Activated CD8-positive, alpha-beta memory T cell treated with anti-CD3 and anti-CD28 coated beads for 24 hours (primary cell): ENCODE data around the gene HIBADH.
"Not testable (repeated sequence)": the region's sequence is repeated elsewhere in the genome, so short reads cannot be mapped to it uniquely, and the experiment has no call there.

ENCODE experiments used
- DNase-seq: peaks from one replicate; pipeline ENCODE4 v3.0.0-alpha.2; 2020

The HIBADH gene

DNA sequence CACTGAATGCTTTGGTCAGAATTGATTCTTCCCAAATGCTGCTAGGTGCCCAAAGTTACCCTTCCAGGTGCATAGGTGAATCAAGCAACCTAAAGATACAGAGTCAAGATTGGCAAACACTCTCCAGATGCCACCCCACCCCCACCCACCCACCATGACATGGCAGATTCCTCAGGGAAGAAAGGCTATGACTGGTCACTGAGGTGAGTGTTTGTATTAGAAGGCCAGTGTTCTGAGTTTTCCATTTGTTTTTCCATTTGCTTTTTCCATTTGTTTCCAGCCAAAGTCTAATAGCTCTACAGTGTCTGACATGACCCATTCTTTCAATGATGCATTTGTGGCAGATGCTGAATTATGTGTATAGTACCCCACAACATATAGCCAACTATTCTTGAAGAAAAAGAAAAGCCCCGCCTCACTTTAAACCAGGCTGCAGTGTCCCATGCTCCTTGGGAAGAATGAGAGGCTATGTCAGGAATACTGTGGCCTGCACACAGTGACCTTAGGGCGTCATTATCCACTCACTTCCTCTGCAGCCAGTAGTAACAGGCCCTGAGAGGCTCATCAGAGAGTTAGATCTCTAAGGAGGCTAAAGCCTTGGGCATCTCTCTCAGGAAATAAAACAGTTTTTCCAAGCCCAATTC is 16.1 kb upstream of the HIBADH start:
- DNase-seq: no peak

DNA sequence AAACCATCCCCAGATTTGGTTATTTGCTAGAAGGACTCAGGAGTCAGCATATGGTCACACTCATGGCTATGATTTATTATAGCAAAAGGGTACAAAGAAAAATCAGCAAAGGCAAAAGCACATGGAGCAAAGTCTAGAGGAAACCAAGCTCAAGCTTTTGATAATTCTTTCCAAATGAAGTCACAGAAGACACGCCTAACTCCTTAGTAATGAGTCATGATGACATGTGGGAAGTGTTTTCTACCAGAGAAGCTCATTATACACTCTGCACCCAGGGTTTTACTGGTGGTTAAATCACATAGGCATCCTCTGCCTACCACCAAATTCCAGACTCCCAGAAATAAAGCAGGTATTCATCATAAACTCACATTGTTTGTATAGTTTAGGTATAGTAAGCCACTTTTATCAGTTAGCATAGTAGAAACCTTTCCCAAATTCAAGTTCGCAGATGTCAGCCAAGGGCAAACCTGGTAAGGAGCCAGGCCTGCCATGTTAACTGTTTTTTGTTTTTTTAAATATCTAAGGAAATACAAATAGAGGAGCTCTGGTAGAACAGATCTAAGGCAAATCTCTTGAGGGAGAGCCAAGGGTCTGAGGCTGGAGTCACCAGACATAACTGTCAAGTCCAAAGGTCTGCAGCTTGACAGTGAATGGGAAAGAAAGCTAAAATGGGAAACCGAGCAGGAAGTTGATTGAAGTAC is 15.4 kb upstream of the HIBADH start:
- DNase-seq: no peak

DNA sequence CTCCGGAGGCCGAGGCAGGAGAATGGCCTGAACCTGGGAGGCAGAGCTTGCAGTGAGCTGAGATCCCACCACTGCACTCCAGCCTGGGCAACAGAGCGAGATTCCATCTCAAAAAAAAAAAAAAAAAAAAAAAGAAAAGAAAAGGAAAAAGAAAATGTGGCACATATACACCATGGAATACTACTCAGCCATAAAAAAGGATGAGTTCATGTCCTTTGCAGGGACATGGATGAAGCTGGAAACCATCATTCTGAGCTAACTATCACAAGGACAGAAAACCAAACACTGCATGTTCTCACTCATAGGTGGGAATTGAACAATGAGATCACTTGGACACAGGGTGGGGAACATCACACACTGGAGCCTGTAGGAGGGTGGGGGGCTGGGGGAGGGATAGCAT is 11.4 kb upstream of the HIBADH start:
- DNase-seq: not testable (repeated sequence)

DNA sequence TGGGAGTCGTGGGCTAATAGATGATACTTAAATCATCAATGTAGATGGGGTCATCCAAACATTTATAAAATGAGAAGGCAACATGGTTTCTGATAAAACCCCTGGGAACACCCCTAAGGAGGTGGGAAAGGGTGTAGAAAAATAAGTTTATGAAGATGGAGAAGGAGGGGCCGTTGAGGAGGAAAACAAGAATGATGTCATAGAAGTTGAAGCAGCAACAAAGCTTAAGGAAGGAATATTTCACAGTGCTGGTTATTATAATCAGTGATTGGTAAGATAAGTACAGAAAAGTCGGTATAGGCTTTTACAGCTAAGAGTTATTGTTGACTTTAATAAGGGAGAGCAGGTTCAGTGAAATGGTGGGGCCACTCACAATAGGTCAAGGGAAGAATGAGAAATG is 9.0 kb upstream of the HIBADH start:
- DNase-seq: no peak

DNA sequence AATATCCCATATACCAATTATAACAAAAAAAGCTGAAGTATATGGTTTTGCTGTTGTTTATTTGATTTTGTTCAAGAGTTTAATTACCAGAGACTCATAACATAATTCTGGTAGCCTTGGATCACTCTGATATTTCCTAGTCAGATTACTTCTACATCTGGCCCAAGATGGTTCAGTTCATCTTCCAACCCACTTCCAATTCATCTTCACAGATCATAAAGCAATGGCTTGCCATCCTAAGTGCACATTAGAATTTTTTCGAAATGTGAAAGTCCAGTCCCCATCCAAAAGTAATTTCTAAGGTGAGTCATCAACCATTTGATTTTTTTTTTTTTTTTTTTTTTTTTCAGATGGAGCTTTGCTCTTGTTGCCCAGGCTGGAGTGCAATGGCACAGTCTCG is 8.0 kb upstream of the HIBADH start:
- DNase-seq: no peak

DNA sequence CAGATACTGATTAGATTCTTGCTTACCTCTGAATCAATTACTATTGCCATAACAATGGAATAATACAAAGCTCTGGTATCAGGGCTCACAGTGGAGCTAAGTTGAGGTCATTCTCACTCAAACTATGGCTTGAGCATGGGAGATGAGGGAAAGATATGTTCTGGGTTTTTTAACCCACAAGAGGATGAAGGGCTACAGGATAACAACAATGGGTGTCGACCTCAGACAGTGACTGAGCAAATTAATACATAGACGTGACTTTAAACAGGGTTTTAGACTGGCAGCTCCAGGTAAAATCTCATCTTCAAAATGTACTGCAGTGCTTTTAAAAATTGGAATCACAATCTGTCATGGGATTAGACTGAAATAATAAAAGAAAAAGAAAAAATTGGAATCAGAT is 7.5 kb upstream of the HIBADH start:
- no peak for DNase-seq

DNA sequence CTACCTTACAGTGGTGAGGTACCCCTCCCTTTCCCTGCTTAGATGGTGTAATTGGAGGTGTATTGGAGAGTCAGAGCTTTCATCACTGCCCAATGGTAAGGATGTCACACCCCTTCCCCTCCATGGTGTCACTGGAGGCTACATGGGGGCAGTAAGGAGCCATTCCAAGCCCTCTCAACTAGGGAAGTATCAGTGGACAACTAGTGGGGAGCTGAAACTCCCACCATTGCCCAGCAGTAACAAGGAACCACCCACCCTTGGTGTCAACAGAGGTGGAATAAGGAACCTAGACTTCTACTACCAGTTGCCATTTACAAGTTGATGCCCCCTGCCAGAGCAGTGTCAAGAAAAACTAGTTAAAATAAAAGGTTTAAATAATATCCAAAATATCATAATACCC is 2.8 kb upstream of the HIBADH start:
- DNase-seq: no peak

DNA sequence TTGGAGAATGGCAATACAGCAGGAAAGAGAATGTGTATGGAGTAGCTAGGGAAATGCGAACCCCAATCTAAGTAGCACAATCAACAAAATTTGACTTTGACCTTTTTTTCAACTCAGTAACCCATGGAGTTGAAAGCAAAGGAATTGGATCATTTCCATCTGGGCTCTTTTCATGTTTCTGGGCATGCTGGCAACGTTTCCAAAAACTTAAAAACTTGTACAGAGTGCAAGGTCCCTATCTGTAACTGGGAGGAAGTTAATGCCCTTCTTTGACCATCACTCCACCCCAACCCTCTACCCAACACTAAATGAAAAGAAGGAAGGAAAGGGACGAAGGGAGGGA is 1.3 kb upstream of the HIBADH start:
- DNase-seq: no peak

DNA sequence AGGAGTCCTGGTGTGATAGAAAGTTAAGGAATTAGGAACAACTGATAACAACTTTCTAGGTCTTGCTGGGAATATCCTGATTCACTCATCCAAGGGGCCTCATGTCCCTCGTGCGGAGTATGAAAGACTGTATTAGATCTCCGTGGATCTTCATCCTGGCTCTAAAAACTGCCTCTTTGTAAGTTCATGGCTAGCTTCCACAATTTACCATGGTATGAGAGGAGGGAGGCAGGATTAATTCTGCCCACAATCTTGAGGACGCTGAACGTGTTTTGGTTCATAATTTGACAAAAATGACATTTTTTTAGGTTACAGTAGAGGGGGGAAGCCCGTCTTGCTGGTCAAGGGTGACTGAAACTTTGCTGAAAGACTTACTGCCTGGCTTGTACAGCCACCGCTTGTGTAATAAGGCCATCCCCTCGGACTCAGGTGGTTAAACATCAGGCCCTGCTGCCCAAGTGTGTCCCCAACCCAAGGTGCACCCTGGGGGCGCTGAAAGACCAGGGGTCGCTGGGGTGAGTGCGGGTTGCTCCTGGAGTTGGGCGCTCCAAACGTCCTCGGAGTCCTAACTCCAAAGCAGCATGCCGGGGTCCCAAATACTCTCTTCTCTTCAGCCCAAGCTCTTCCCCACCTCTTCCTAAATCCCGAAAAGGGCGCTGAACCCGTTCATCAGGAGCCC is 733 bp downstream of the HIBADH start:
- DNase-seq: no peak

DNA sequence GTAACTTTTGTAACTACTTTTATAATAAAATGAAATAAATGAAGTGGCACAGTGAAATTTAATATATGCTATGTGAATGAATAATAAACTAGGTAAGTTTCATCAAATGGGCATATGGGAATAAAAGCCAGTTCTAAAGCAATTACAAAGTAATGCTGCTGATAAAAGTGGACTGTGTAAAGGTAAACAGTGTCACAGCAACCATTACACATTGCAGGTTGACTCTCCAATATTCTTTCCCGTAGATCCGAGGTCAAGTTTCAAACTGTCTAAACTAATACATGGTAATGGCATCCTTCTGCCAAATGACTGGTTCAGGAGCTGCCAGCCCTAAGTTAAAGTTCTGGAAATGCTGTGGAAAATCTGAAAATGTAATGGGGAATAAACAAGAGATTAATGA is 6.0 kb downstream of the HIBADH start:
- DNase-seq: no peak

DNA sequence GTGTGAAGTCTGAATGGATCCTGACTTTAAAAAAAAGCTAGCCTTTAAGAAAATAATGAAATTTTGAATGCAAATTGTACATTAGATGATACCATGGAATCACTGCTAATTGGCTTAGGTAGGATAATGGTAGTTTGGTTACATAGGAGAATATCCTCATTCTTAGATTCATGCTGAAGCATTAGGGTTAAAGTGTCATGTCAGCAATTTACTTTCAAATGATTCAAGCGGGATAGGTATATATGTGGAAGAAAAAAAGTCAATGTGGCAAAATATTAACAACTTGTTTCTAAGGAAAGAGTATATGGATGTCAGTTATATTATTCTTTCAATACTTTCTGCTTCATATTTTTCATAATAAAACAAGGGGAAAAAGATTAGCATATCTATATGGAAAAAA is 7.5 kb downstream of the HIBADH start:
- no peak for DNase-seq

DNA sequence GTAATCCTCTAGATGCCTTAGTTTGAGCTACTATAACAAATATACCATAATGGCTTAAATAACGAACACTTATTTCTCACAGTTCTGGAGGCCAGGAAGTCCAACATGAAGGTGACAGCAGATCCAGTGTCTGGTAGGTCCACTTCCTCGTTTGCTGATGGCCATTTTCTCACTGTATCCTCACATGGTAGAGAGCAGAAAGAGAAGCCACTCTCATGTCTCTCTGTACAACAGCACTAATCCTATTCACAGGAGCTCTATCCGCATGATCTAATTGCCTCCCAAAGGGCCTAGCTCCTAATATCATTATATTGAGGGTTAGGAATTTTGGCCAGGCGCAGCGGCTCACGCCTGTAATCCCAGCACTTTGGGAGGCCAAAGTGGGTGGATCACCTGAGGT is 10.2 kb downstream of the HIBADH start:
- DNase-seq: no peak

DNA sequence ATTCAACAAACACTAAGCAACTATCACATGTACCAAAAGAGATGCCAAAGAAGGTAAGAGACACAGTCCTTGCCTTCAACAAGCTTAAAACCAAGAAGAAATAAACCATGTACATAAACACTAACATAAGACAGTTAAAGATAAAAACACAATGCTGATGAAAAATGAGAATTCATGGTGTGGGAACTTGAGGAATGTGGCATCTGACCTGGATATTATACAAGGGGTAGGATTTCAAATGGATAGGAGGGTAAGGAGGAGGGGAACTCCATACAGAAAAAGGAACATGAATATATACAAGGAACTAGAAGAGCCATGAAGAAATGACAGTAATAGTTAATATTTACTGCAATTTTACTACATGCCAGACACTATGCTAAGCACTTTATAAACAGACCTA is 11.0 kb downstream of the HIBADH start:
- no peak for DNase-seq

DNA sequence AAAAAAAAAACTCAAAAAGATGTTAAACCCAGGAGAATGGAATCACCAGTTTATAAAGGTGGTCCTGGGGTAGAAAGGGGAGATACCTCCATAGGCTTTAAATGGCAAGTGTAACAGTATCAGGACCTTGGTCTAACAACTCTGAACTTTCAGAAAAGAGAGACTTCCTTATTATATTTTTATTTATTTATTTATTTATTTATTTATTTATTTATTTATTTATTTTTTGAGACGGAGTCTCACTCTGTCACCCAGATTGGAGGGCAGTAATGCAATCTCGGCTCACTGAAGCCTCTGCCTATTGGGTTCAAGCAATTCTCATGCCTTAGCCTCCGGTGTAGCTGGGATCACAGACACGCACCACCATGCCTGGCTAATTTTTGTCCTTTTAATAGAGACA is 12.4 kb downstream of the HIBADH start:
- no peak for DNase-seq

DNA sequence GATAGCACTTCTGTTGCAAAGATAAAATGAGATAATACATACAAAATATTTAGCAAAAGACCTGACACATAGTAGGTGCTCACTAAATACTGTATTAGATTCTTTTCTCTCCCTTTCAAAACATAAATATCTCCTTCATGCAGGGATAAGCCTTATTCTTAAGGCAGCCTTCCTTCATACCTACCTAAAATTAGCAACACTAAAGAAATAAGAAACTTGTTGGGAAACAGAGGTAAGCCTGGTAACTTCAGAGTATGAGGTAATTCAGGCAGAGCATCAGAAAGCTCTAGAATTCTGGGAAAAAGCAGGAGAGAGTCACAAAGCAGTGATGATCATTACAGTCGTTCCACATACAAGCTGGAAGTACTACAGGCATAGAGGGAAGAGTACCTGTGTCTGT is 15.2 kb downstream of the HIBADH start:
- DNase-seq: no peak

DNA sequence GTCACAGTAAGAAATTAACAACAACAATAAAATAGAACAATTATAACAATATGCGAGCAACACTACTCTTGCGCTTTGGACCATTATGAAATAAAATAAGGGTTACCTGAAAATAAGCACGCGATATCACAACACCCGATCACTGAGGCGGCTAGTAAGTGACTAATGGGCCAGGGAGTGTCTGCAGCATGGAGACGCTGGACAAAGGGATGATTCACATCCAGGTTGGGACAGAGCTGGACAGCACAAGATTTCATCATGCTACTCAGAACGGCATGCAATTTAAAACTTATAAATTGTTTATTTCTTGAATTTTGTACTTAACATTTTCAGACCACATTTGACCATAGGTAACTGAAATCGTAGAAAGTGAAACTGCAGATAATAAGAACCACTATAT is 15.6 kb downstream of the HIBADH start:
- DNase-seq: no peak

DNA sequence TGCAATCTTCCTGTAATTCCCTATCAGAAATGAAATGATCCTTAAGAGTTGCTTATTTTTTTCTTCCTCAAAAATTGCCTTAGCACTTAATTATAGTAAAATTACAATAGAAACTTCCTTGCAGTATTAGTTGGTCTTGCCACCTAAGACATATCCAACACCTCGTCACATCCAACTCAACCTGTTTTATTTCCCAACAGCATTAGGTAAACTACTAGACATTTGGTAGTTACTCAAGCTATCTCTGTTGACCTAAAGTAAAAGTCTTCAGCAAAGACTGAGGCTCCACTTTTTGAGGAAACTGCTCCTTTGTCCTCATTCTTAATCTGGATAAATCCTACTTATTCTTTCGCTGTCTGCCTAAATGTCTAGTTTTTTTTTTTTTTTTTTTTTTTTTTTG is 20.4 kb downstream of the HIBADH start:
- no peak for DNase-seq

DNA sequence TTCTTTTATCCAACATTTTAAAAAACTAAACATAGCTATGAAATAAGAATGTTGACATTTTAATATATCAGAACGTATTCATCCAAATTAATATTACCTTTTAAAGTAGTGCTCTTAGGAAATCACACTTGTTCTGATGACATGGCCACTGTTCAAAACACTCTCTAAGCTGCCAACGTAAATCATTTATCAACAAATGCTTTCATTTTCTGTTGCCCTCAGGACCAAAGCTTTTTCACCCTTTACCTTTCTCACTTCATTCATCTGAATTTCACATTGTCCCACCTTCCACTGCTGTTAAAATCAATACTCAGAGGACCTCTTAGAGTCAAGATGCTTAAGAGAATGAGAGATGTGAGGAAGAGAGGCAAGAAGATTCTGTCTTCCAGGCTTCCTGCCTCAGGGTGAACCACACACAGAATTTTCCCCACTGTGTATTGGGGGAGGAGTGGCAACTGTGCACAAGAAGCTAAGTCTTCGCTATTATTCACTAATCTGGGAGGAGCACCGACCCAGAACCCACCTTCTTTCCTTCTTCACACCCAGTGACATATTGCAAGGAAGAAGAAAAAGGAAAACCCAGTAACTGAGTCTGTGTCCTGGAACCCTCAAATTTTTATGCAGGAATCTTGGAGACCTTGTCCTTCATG is 21.0 kb downstream of the HIBADH start:
- no peak for DNase-seq

DNA sequence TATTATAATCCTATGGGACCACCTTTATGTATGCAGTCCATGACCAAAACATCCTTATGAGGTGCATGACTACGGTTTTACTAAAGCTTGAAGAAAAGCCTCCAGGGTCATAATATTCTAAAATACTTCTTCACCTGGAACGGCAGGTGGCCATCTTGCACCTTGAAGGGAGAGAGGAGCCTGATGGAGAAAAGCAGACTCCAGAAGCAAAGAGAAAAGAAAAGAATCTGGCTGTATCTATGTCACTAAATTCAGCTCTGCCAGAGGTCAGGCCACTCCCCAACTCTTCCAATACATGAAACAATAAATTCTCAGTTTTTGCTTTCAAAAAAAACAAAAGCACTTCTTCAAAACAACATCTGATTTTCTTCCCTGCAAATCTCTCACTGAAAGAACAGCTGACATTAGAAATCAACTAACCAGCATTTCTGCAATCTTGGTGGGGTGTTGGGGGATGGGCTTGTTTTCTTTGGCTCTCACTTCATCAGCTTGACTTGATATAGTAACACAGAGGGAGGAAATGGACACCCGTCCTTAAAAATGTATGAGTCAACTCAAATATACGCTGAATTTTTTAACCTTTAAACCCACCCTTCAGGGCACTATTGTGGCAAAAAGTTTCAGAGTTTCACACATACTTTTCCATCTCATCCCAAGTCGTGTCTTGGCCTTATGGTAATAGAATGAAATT is 21.7 kb downstream of the HIBADH start:
- DNase-seq: no peak

DNA sequence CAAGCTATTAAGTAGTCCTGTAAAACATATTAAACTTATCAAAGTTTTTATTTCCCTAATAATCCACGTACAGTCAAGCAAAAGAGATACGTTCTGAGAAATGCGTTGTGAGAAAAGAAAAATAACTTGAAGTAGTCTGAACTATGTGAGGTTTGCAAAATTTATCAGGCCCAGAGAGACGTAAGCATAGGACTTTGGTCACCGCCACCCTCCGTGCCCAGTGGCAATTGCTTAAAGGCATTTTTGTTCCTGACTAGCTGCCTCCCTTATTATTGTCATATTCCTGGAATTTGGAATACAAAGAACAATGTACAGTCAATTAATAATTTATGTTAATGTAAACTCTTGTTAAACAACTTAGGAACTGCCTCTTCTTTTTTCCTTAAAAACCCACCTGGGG is 22.8 kb downstream of the HIBADH start:
- DNase-seq: no peak

DNA sequence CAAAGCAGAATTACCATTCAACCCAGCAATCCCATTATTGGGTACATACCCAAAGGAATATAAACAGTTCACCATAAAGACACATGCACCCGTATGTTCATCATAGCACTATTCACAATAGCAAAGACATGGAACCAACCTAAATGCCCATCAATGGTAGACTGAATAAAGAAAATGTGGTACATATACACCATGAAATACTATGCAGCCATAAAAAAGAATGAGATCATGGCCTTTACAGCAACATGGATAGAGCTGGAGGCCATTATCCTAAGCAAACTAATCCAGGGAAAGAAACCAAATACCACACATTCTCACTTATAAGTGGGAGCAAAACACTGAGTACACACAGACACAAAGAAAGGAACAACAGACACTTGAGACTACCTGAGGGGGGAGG is 23.6 kb downstream of the HIBADH start:
- DNase-seq: not testable (repeated sequence)

DNA sequence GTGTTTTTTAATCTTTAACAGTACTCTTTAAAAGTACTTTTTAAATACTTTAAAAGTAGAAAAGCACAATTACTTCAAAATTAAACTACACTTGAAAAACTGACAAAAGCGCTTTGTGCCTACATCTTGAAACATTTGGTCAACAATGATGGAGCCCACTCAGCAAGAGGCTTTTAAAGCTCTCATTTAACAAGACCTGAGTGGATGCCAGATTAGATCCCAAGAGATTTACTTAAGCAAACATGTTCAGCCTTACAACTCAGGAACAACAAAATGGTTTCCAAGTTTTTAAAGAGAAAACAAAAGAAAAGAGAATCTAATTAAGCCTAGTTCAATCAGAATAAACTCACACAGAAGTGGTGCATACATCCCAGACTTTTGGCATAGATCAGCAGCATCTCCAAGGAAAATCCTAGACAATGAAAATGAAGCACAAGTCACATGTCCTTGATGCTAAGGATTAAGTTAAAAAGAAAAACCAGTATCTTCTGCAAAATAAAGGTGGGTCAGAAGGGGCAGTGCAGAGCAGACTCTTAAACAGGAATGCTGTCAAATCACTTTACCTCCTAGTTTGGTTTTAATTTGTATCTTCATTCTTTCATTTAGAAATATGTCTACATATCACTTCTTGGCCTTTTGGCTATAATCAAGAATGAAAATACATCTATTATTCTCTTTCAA is 26.2 kb downstream of the HIBADH start:
- DNase-seq: no peak

DNA sequence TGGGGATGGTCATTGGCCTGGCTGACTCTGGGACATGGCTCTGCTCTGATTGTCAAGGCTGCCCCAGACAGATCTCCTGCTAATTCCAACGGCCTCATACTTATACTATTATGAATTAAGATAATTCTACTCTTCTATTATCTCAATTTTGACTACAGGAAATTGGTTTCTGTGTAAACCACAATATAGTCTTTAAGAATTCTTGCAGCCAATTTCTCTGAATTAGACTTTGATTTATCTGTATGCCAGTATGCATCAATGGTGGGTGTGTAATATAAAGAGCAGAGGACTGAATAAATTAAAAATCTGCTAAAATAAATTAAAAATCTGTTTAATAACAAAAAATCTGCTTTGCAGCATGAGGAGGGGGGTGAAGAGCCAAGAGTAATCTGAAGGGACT is 27.0 kb downstream of the HIBADH start:
- no peak for DNase-seq
